K562 (cell line): Measurements from ENCODE around the gene LIN28A. TPM values are rescaled to one million over a fixed set of nuclear protein-coding genes. Genes with fewer than 3 reads are reported as not detected.

Source experiments
- DACH1 ChIP-seq: fragments of 450-650 bp; IDR thresholded peaks from 2 replicates; pipeline ENCODE4 v1.6.1; 2018; ENCODE audit not compliant: partially characterized antibody
- DDX20 ChIP-seq: fragments of 450-650 bp; IDR thresholded peaks from 2 replicates; pipeline ENCODE4 v1.6.1; 2016; ENCODE audit warnings: missing genetic modification characterization, low read depth, mild to moderate bottlenecking, missing compliant biosample characterization, moderate library complexity
- GABPB2 ChIP-seq: fragments of 250-450 bp; sonication (Bioruptor Pico); conservative IDR thresholded peaks from 2 replicates; pipeline ENCODE4 v1.5.1; 2021; ENCODE audit warnings: mild to moderate bottlenecking
- HLTF ChIP-seq: fragments of 450-650 bp; IDR thresholded peaks from 2 replicates; pipeline ENCODE4 v1.6.1; 2016
- NFYB ChIP-seq: IDR thresholded peaks from 2 replicates; pipeline ENCODE4 v1.6.1; 2011; ENCODE audit warnings: mild to moderate bottlenecking, moderate library complexity; ENCODE audit not compliant: insufficient read length; ENCODE audit errors: extremely low read depth
- RBM34 ChIP-seq: fragments of 200-400 bp; formaldehyde crosslinking; IDR thresholded peaks from 2 replicates; pipeline ENCODE4 v1.6.1; 2018; ENCODE audit warnings: low read length, borderline replicate concordance; ENCODE audit not compliant: insufficient read depth
- SAFB2 ChIP-seq: fragments of 200-400 bp; formaldehyde crosslinking; IDR thresholded peaks from 2 replicates; pipeline ENCODE4 v1.6.1; 2018; ENCODE audit warnings: borderline replicate concordance, low read length, low read depth, moderate library complexity; ENCODE audit not compliant: severe bottlenecking
- SUPT5H ChIP-seq: fragments of 450-650 bp; IDR thresholded peaks from 2 replicates; pipeline ENCODE4 v1.6.1; 2016
- YBX1 ChIP-seq: fragments of 450-650 bp; IDR thresholded peaks from 2 replicates; pipeline ENCODE4 v1.7.1; 2016; ENCODE audit warnings: mild to moderate bottlenecking
- ZFP30 ChIP-seq: fragments of 250-450 bp; sonication (Bioruptor Pico); IDR thresholded peaks from 2 replicates; pipeline ENCODE4 v1.8.0; 2022; ENCODE audit warnings: moderate library complexity, mild to moderate bottlenecking, inconsistent platforms, borderline replicate concordance
- ZNF316 ChIP-seq: fragments of 450-650 bp; IDR thresholded peaks from 2 replicates; pipeline ENCODE4 v1.6.1; 2016
- polyA plus RNA-seq, 8 experiments: library from polyadenylated mRNA; depleted of rRNA in 4 of 8; stranded (reverse) in 5 of 8; unstranded in 3 of 8; fragments of >200 nt; fragmentation: Nextera tagmentation in 2 of 8; fragmentation: Illumina TruSeq in 1 of 8; extraction: Ambion mirVana in 2 of 8; extraction: Trizol in 1 of 8; gene quantifications; 2 replicates each; pipeline versions ENCODE4 v1.2.1 to v1.2.3, GENCODE V29; 2011 to 2014; ENCODE audit warnings: inconsistent platforms in 1 of 8, missing spikeins in 1 of 8
- total RNA-seq, 7 experiments: library from RNA; depleted of rRNA in 6 of 7; stranded (reverse); fragments of >200 nt in 6 of 7; fragmentation: Illumina TruSeq in 2 of 7; extraction: Trizol in 2 of 7; gene quantifications; 2 replicates each; pipeline versions ENCODE4 v1.2.1 to v1.2.3, GENCODE V29; 2011 to 2021; ENCODE audit warnings: low replicate concordance in 1 of 7
- TF ChIP-seq, protein P1 (sequence below): IDR thresholded peaks from 2 replicates; pipeline ENCODE4 v1.6.1; 2011; ENCODE audit warnings: borderline replicate concordance, low read depth, mild to moderate bottlenecking, moderate library complexity, low read length; ENCODE audit not compliant: insufficient read depth, poor library complexity, severe bottlenecking
- TF ChIP-seq, protein P2 (sequence below): fragments of 250-450 bp; sonication (Bioruptor Pico); IDR thresholded peaks from 2 replicates; pipeline ENCODE4 v1.5.1; 2021; ENCODE audit warnings: mild to moderate bottlenecking
- TF ChIP-seq, protein P3 (sequence below), 2 experiments: fragments of 450-650 bp; conservative IDR thresholded peaks; 2 replicates each; pipeline ENCODE4 v1.6.1; 2017; ENCODE audit warnings: mild to moderate bottlenecking in 2 of 2, moderate library complexity in 2 of 2
- TF ChIP-seq, protein P4 (sequence below): fragments of 250-450 bp; sonication (Bioruptor Pico); IDR thresholded peaks from 2 replicates; pipeline ENCODE4 v1.5.0; 2022; ENCODE audit warnings: mild to moderate bottlenecking
- TF ChIP-seq, protein P5 (sequence below): sonication (generic); formaldehyde crosslinking; IDR thresholded peaks from 2 replicates; pipeline ENCODE4 v1.8.0; 2022; ENCODE audit warnings: mild to moderate bottlenecking, missing genetic modification reagents, borderline replicate concordance

Gene LIN28A
- total and polyA plus RNA-seq, 9 of the 15 experiments (the other 6 are each of a cell fraction or from before 2014, with no cell fraction given) = 0.80 to 5.4 (median 3.9) TPM

DNA sequence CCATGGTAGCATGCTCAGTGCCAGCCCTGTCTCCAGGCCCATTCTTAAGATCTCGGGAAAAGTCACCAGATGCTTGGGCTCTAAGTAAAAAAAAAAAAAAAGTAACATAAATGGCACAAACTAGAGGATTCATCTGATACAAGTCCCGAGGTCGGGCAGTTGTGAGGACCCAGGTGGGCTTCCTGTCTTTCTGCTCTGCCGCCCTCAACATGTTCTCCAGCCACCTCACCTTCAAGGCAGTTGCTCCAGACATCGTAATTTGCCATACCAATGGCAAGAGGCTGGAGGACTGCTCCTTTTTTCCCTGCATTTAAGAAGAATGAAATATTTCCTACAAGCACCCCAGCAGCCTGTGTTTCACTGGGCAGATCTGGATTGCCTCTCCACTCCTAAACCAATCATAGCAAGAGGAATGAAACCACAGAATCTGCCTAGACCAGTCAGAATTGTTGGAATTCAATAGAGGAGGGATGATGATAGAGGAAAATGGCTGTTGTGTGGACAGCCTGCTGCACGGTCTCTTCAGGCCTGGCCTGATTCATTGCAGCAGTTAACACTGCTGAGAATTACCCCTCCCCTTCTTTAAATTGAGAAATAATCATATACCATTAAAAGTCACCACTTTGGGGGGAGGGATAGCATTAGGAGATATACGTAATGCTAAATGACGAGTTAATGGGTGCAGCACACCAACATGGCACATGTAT, 67.0 kb downstream of the LIN28A start (continued):
- TF ChIP-seq RBM34 = no peak
- TF ChIP-seq, protein P1, sequence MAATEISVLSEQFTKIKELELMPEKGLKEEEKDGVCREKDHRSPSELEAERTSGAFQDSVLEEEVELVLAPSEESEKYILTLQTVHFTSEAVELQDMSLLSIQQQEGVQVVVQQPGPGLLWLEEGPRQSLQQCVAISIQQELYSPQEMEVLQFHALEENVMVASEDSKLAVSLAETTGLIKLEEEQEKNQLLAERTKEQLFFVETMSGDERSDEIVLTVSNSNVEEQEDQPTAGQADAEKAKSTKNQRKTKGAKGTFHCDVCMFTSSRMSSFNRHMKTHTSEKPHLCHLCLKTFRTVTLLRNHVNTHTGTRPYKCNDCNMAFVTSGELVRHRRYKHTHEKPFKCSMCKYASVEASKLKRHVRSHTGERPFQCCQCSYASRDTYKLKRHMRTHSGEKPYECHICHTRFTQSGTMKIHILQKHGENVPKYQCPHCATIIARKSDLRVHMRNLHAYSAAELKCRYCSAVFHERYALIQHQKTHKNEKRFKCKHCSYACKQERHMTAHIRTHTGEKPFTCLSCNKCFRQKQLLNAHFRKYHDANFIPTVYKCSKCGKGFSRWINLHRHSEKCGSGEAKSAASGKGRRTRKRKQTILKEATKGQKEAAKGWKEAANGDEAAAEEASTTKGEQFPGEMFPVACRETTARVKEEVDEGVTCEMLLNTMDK = no peak
- TF ChIP-seq NFYB = peak; percentile 39
- peak; percentile 30; the same call in 1 of the 2 replicates for TF ChIP-seq DDX20 (tag)
- TF ChIP-seq, protein P2, sequence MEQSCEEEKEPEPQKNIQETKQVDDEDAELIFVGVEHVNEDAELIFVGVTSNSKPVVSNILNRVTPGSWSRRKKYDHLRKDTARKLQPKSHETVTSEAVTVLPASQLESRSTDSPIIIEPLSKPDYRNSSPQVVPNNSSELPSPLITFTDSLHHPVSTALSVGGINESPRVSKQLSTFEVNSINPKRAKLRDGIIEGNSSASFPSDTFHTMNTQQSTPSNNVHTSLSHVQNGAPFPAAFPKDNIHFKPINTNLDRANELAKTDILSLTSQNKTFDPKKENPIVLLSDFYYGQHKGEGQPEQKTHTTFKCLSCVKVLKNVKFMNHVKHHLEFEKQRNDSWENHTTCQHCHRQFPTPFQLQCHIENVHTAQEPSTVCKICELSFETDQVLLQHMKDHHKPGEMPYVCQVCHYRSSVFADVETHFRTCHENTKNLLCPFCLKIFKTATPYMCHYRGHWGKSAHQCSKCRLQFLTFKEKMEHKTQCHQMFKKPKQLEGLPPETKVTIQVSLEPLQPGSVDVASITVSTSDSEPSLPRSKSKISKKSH (CRISPR knock-in tag) = no peak
- TF ChIP-seq ZNF316 = no peak
- TF ChIP-seq, protein P3, sequence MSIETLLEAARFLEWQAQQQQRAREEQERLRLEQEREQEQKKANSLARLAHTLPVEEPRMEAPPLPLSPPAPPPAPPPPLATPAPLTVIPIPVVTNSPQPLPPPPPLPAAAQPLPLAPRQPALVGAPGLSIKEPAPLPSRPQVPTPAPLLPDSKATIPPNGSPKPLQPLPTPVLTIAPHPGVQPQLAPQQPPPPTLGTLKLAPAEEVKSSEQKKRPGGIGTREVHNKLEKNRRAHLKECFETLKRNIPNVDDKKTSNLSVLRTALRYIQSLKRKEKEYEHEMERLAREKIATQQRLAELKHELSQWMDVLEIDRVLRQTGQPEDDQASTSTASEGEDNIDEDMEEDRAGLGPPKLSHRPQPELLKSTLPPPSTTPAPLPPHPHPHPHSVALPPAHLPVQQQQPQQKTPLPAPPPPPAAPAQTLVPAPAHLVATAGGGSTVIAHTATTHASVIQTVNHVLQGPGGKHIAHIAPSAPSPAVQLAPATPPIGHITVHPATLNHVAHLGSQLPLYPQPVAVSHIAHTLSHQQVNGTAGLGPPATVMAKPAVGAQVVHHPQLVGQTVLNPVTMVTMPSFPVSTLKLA (conservative IDR thresholded peaks at IDR 0.05) = no peak
- TF ChIP-seq, protein P4, sequence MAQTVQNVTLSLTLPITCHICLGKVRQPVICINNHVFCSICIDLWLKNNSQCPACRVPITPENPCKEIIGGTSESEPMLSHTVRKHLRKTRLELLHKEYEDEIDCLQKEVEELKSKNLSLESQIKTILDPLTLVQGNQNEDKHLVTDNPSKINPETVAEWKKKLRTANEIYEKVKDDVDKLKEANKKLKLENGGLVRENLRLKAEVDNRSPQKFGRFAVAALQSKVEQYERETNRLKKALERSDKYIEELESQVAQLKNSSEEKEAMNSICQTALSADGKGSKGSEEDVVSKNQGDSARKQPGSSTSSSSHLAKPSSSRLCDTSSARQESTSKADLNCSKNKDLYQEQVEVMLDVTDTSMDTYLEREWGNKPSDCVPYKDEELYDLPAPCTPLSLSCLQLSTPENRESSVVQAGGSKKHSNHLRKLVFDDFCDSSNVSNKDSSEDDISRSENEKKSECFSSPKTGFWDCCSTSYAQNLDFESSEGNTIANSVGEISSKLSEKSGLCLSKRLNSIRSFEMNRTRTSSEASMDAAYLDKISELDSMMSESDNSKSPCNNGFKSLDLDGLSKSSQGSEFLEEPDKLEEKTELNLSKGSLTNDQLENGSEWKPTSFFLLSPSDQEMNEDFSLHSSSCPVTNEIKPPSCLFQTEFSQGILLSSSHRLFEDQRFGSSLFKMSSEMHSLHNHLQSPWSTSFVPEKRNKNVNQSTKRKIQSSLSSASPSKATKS (CRISPR knock-in tag) = no peak
- TF ChIP-seq SUPT5H = peak; percentile 55; the same call in 1 of the 2 replicates
- TF ChIP-seq SAFB2 = no peak
- TF ChIP-seq, protein P5, sequence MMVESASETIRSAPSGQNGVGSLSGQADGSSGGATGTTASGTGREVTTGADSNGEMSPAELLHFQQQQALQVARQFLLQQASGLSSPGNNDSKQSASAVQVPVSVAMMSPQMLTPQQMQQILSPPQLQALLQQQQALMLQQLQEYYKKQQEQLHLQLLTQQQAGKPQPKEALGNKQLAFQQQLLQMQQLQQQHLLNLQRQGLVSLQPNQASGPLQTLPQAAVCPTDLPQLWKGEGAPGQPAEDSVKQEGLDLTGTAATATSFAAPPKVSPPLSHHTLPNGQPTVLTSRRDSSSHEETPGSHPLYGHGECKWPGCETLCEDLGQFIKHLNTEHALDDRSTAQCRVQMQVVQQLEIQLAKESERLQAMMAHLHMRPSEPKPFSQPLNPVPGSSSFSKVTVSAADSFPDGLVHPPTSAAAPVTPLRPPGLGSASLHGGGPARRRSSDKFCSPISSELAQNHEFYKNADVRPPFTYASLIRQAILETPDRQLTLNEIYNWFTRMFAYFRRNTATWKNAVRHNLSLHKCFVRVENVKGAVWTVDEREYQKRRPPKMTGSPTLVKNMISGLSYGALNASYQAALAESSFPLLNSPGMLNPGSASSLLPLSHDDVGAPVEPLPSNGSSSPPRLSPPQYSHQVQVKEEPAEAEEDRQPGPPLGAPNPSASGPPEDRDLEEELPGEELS (CRISPR knock-in tag) = no peak
- TF ChIP-seq HLTF = no peak
- TF ChIP-seq GABPB2 (CRISPR knock-in tag) = 0 out of 2 replicates have a peak, but pooled peaks have one; percentile 15
- no peak for TF ChIP-seq ZFP30 (CRISPR knock-in tag)
- no peak for TF ChIP-seq YBX1
- TF ChIP-seq DACH1 = no peak
